ENCODE data around the gene MAP4K2.

MAP4K2 gene

DNA sequence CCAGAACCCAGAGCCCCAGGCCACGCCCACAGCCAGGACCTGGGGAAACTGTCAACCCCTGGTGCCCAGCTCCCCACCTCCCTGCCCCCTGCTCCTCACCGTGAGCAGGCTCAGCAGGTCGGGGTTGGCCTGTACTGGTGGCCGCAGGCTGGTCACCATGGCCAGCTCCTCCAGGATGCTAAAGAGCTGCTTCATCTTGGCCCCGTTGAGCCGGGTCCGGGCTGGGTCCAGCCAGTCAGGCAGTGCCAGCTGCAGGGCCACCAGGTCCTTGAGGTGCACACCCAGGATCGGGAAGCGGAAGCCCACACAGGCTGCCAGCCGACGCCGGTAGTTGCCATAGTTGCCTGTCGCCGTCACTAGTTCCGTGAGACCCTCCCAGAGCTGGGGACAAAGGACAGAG is 66.4 kb downstream of the MAP4K2 start:
- DNase-seq: no peak

DNA sequence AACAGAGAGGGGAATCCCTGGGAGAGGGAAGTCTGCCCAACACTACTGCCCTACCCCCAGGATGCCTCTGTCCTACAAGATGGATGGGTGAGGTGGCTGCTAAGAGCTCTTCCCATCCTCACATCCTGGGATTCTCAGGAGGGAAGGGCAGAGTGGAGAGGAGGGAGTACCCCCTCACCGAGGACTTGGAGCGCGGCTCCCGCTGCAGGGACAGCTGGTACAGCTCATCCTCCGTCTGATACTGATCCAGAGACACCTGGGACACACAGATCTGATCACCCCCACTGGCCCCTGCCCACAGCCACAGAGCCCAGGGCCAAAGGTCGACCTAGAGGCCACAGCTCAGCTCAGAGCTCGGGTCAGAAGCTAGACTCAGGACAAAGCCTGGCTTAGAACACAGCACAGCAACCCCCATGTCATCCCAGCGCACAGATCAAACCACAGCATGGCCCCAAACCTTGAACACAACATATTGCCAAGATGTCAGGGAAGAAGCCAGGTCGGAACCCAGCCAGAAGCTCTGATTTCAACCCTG is 67.2 kb downstream of the MAP4K2 start:
- DNase-seq: no peak

Measured in effector CD4-positive, alpha-beta T cell (primary cell).